HG03045 (cell line): ENCODE measurements around the gene OGN.

Experiments
- ATAC-seq: cut with Tn5 transposase; IDR thresholded peaks from one replicate; pipeline ENCODE4 v1.9.1; 2021; ENCODE audit warnings: mild to moderate bottlenecking, moderate library complexity; ENCODE audit not compliant: unreplicated experiment

Gene OGN

GRCh38 chr9:92405818-92406217, 1.4 kb upstream of the OGN start:
- ATAC-seq = no peak

- no peak for ATAC-seq
Measured at GRCh38 chr9:92402826-92403745, 1.3 kb downstream of the OGN start.

- ATAC-seq = no peak
Measured at GRCh38 chr9:92402360-92402759, 2.0 kb downstream of the OGN start.

GRCh38 chr9:92397853-92398252, 6.5 kb downstream of the OGN start:
- ATAC-seq = no peak

GRCh38 chr9:92395617-92396016, 8.8 kb downstream of the OGN start:
- no peak for ATAC-seq

GRCh38 chr9:92393686-92394085, 10.7 kb downstream of the OGN start:
- no peak for ATAC-seq

GRCh38 chr9:92392690-92393089, 11.7 kb downstream of the OGN start:
- no peak for ATAC-seq

GRCh38 chr9:92385953-92386352, 18.4 kb downstream of the OGN start:
- no peak for ATAC-seq

GRCh38 chr9:92385477-92385876, 18.9 kb downstream of the OGN start:
- ATAC-seq = no peak

GRCh38 chr9:92385001-92385400, 19.4 kb downstream of the OGN start:
- no peak for ATAC-seq

GRCh38 chr9:92384375-92384774, 20.0 kb downstream of the OGN start:
- no peak for ATAC-seq

GRCh38 chr9:92381775-92382174, 22.6 kb downstream of the OGN start:
- ATAC-seq = no peak

- no peak for ATAC-seq
Measured at GRCh38 chr9:92380603-92381002, 23.8 kb downstream of the OGN start.

GRCh38 chr9:92378865-92379560, 25.4 kb downstream of the OGN start:
- no peak for ATAC-seq

GRCh38 chr9:92377876-92378275, 26.5 kb downstream of the OGN start:
- no peak for ATAC-seq

GRCh38 chr9:92373167-92373566, 31.2 kb downstream of the OGN start:
- ATAC-seq = no peak

- no peak for ATAC-seq
Measured at GRCh38 chr9:92369075-92369474, 35.3 kb downstream of the OGN start.

- ATAC-seq = no peak
Measured at GRCh38 chr9:92360083-92360482, 44.3 kb downstream of the OGN start.

GRCh38 chr9:92359394-92359995, 44.9 kb downstream of the OGN start:
- ATAC-seq = no peak

GRCh38 chr9:92353051-92353450, 51.3 kb downstream of the OGN start:
- ATAC-seq = no peak

- no peak for ATAC-seq
Measured at GRCh38 chr9:92350740-92351133, 53.6 kb downstream of the OGN start.
